GM12878 (cell line): ENCODE data around the gene CBY3. TPM values are rescaled to one million over a fixed set of nuclear protein-coding genes. Genes with fewer than 3 reads are reported as not detected.
A peak's percentile ranks its signal among the peaks of the same experiment; 100 is the strongest.

Source experiments
- EZH2 ChIP-seq: IDR thresholded peaks from 2 replicates; pipeline ENCODE4 v1.6.1; 2012; ENCODE audit warnings: low read depth, mild to moderate bottlenecking, control low read depth, inconsistent platforms, low read length, borderline replicate concordance; ENCODE audit not compliant: control insufficient read depth
- GATAD2B ChIP-seq: fragments of 450-650 bp; conservative IDR thresholded peaks from 2 replicates; pipeline ENCODE4 v1.6.1; 2017; ENCODE audit warnings: low read depth, mild to moderate bottlenecking, moderate library complexity
- JUND ChIP-seq: IDR thresholded peaks from 2 replicates; pipeline ENCODE4 v1.6.1; 2012; ENCODE audit warnings: low read depth, mild to moderate bottlenecking, low read length, improper control_type of control experiment, moderate library complexity
- KLF5 ChIP-seq: fragments of 450-650 bp; IDR thresholded peaks from 2 replicates; pipeline ENCODE4 v1.6.1; 2014; ENCODE audit warnings: mild to moderate bottlenecking; ENCODE audit not compliant: partially characterized antibody
- MEF2B ChIP-seq: fragments of 450-650 bp; IDR thresholded peaks from 2 replicates; pipeline ENCODE4 v1.6.1; 2018; ENCODE audit warnings: mild to moderate bottlenecking, moderate library complexity; ENCODE audit not compliant: partially characterized antibody, poor library complexity, severe bottlenecking
- MTA3 ChIP-seq: IDR thresholded peaks from 2 replicates; pipeline ENCODE4 v1.6.1; 2012; ENCODE audit warnings: low read length, inconsistent platforms, borderline replicate concordance
- MXI1 ChIP-seq: fragments of 150-350 bp; IDR thresholded peaks from 2 replicates; pipeline ENCODE4 v1.6.1; 2011; ENCODE audit warnings: low read depth, mild to moderate bottlenecking, inconsistent platforms, low read length, improper control_type of control experiment
- MYB ChIP-seq: fragments of 150-350 bp; IDR thresholded peaks from 2 replicates; pipeline ENCODE4 v1.6.1; 2014; ENCODE audit warnings: mild to moderate bottlenecking, low read depth, low read length, borderline replicate concordance
- NR2C2 ChIP-seq: IDR thresholded peaks from 2 replicates; pipeline ENCODE4 v1.6.1; 2011; ENCODE audit warnings: borderline replicate concordance, low read depth; ENCODE audit not compliant: control insufficient read depth, insufficient read length
- POLR2AphosphoS5 ChIP-seq: IDR thresholded peaks from 2 replicates; pipeline ENCODE4 v1.6.1; 2011; ENCODE audit warnings: mild to moderate bottlenecking, low read length, inconsistent platforms
- RFX5 ChIP-seq: IDR thresholded peaks from 2 replicates; pipeline ENCODE4 v1.6.1; 2011; ENCODE audit warnings: low read depth, low read length, improper control_type of control experiment
- SMAD1 ChIP-seq: fragments of 450-650 bp; IDR thresholded peaks from 2 replicates; pipeline ENCODE4 v1.6.1; 2018; ENCODE audit warnings: mild to moderate bottlenecking, low read depth; ENCODE audit not compliant: partially characterized antibody
- TARDBP ChIP-seq: IDR thresholded peaks from 2 replicates; pipeline ENCODE4 v1.6.1; 2016; ENCODE audit warnings: borderline replicate concordance
- ZZZ3 ChIP-seq: IDR thresholded peaks from 2 replicates; pipeline ENCODE4 v1.6.1; 2011; ENCODE audit warnings: low read depth; ENCODE audit not compliant: control insufficient read depth, insufficient read length
- polyA plus RNA-seq, 11 experiments: library from polyadenylated mRNA; depleted of rRNA in 4 of 11; unstranded in 6 of 11; stranded (reverse) in 5 of 11; fragments of >200 nt; fragmentation: Nextera tagmentation in 4 of 11; fragmentation: Illumina TruSeq in 1 of 11; extraction: Ambion mirVana in 4 of 11; extraction: Trizol in 1 of 11; gene quantifications; 1 replicate in 1 of 11; 2 replicates in 10 of 11; pipeline versions ENCODE4 v1.2.1 to v1.2.3, GENCODE V29; 2011 to 2016; ENCODE audit warnings: inconsistent platforms in 2 of 11, missing spikeins in 2 of 11, low read depth in 1 of 11
- total RNA-seq, 4 experiments: library from RNA; depleted of rRNA in 3 of 4; stranded (reverse); fragments of >200 nt in 3 of 4; fragmentation: Illumina TruSeq in 1 of 4; extraction: Trizol in 1 of 4; gene quantifications; 2 replicates each; pipeline versions ENCODE4 v1.2.1 to v1.2.3, GENCODE V29; 2013 to 2021
- TF ChIP-seq, protein P1 (sequence below): fragments of 450-650 bp; IDR thresholded peaks from 2 replicates; pipeline ENCODE4 v1.6.1; 2016; ENCODE audit warnings: mild to moderate bottlenecking, moderate library complexity, borderline replicate concordance
- TF ChIP-seq, protein P2 (sequence below): fragments of 450-650 bp; IDR thresholded peaks from 2 replicates; pipeline ENCODE4 v1.6.1; 2018; ENCODE audit warnings: borderline replicate concordance, mild to moderate bottlenecking; ENCODE audit not compliant: partially characterized antibody
- TF ChIP-seq, protein P3 (sequence below): fragments of 450-650 bp; IDR thresholded peaks from 2 replicates; pipeline ENCODE4 v1.6.1; 2018; ENCODE audit warnings: mild to moderate bottlenecking, low read depth, moderate library complexity; ENCODE audit not compliant: partially characterized antibody
- TF ChIP-seq, protein P4 (sequence below): fragments of 450-650 bp; IDR thresholded peaks from 2 replicates; pipeline ENCODE4 v1.6.1; 2017; ENCODE audit warnings: low read depth, mild to moderate bottlenecking, moderate library complexity

Gene CBY3
- total and polyA plus RNA-seq, 10 of the 15 experiments (the other 5 are each of a cell fraction or from before 2014, with no cell fraction given), result 0.10 to 1.2 (median 0.47) TPM; not detected in 5

DNA sequence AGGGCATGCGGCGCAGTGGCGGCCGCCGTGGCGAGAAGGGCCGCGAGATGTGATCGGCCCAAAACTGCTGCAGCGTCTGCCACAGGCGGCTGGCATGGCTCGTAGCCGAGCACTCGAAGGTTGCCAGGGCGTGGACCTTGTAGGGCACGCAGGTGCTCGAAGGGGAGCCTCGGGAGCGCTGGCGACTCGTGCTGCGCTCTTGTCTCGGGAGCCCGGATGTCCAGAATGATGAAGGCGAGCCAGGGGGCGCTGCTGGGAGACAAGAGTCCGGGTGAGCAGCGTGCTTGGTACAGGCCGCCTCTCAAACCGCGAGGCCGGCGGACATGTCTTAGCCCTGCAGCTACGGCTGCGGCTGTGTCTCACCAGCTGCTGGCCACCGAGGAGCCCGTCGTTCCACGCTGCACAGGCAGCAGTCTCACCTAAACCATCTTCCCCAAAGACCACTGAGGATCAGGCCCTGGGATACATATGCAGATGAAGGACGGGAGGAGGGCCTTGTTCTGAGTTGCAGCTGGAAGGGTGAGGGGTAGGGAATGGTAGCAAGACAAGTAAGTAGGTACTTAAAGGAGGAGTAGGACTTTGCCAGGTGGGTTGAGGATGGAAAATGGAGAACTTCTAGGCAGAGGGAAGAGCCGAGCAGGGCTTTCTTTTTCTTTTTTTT lies 1.7 kb downstream of the CBY3 start (continued):
- TF ChIP-seq, protein P1, sequence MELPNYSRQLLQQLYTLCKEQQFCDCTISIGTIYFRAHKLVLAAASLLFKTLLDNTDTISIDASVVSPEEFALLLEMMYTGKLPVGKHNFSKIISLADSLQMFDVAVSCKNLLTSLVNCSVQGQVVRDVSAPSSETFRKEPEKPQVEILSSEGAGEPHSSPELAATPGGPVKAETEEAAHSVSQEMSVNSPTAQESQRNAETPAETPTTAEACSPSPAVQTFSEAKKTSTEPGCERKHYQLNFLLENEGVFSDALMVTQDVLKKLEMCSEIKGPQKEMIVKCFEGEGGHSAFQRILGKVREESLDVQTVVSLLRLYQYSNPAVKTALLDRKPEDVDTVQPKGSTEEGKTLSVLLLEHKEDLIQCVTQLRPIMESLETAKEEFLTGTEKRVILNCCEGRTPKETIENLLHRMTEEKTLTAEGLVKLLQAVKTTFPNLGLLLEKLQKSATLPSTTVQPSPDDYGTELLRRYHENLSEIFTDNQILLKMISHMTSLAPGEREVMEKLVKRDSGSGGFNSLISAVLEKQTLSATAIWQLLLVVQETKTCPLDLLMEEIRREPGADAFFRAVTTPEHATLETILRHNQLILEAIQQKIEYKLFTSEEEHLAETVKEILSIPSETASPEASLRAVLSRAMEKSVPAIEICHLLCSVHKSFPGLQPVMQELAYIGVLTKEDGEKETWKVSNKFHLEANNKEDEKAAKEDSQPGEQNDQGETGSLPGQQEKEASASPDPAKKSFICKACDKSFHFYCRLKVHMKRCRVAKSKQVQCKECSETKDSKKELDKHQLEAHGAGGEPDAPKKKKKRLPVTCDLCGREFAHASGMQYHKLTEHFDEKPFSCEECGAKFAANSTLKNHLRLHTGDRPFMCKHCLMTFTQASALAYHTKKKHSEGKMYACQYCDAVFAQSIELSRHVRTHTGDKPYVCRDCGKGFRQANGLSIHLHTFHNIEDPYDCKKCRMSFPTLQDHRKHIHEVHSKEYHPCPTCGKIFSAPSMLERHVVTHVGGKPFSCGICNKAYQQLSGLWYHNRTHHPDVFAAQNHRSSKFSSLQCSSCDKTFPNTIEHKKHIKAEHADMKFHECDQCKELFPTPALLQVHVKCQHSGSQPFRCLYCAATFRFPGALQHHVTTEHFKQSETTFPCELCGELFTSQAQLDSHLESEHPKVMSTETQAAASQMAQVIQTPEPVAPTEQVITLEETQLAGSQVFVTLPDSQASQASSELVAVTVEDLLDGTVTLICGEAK, result no peak; the same call in 1 of the 2 replicates
- TF ChIP-seq SMAD1, result no peak
- TF ChIP-seq MYB, result no peak
- peak; percentile 80 for TF ChIP-seq MXI1
- no peak for TF ChIP-seq EZH2
- TF ChIP-seq ZZZ3, result no peak
- TF ChIP-seq KLF5, result no peak
- no peak for TF ChIP-seq JUND
- TF ChIP-seq, protein P2, sequence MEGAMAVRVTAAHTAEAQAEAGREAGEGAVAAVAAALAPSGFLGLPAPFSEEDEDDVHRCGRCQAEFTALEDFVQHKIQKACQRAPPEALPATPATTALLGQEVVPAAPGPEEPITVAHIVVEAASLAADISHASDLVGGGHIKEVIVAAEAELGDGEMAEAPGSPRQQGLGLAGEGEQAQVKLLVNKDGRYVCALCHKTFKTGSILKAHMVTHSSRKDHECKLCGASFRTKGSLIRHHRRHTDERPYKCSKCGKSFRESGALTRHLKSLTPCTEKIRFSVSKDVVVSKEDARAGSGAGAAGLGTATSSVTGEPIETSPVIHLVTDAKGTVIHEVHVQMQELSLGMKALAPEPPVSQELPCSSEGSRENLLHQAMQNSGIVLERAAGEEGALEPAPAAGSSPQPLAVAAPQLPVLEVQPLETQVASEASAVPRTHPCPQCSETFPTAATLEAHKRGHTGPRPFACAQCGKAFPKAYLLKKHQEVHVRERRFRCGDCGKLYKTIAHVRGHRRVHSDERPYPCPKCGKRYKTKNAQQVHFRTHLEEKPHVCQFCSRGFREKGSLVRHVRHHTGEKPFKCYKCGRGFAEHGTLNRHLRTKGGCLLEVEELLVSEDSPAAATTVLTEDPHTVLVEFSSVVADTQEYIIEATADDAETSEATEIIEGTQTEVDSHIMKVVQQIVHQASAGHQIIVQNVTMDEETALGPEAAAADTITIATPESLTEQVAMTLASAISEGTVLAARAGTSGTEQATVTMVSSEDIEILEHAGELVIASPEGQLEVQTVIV, result no peak
- TF ChIP-seq RFX5, result no peak
- TF ChIP-seq TARDBP, result no peak
- TF ChIP-seq MTA3, result no peak
- no peak for TF ChIP-seq NR2C2
- TF ChIP-seq MEF2B, result peak; percentile 27
- TF ChIP-seq, protein P3, sequence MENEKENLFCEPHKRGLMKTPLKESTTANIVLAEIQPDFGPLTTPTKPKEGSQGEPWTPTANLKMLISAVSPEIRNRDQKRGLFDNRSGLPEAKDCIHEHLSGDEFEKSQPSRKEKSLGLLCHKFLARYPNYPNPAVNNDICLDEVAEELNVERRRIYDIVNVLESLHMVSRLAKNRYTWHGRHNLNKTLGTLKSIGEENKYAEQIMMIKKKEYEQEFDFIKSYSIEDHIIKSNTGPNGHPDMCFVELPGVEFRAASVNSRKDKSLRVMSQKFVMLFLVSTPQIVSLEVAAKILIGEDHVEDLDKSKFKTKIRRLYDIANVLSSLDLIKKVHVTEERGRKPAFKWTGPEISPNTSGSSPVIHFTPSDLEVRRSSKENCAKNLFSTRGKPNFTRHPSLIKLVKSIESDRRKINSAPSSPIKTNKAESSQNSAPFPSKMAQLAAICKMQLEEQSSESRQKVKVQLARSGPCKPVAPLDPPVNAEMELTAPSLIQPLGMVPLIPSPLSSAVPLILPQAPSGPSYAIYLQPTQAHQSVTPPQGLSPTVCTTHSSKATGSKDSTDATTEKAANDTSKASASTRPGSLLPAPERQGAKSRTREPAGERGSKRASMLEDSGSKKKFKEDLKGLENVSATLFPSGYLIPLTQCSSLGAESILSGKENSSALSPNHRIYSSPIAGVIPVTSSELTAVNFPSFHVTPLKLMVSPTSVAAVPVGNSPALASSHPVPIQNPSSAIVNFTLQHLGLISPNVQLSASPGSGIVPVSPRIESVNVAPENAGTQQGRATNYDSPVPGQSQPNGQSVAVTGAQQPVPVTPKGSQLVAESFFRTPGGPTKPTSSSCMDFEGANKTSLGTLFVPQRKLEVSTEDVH, result no peak
- no peak for TF ChIP-seq POLR2AphosphoS5
- TF ChIP-seq, protein P4, sequence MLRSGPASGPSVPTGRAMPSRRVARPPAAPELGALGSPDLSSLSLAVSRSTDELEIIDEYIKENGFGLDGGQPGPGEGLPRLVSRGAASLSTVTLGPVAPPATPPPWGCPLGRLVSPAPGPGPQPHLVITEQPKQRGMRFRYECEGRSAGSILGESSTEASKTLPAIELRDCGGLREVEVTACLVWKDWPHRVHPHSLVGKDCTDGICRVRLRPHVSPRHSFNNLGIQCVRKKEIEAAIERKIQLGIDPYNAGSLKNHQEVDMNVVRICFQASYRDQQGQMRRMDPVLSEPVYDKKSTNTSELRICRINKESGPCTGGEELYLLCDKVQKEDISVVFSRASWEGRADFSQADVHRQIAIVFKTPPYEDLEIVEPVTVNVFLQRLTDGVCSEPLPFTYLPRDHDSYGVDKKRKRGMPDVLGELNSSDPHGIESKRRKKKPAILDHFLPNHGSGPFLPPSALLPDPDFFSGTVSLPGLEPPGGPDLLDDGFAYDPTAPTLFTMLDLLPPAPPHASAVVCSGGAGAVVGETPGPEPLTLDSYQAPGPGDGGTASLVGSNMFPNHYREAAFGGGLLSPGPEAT, result no peak
- TF ChIP-seq GATAD2B, result peak; percentile 74
